GM10266 (cell line): ENCODE measurements around the gene UBA3.

Experiments
- DNase-seq: peaks from one replicate; pipeline ENCODE4 v3.0.0; 2012; ENCODE audit errors: extremely low spot score
- TF ChIP-seq, protein P1 (sequence below): IDR thresholded peaks from 2 replicates; pipeline ENCODE4 v1.5.1; 2012; ENCODE audit warnings: mild to moderate bottlenecking, low read depth; ENCODE audit not compliant: control insufficient read depth, insufficient read depth; ENCODE audit errors: missing control alignments

UBA3 gene

DNA sequence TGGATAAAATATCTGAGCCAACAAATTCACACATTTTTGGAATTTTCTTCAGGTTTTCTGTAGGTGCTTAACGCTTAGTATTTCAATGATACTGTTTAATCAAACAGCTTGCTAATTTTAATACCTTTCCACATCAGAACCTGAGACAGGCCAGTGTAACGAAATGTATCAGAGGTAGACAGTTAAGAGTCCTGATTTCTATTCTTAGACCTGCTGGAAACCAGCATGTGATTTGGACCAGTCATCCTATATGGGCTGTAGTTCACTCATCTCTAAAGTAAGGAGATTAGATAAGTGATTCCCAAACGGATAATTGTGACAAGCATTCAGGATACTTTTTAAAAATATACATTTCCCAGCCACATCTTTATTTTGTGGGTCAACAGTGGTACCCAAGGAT, 23.0 kb upstream of the UBA3 start:
- no peak for DNase-seq
- TF ChIP-seq, protein P1, sequence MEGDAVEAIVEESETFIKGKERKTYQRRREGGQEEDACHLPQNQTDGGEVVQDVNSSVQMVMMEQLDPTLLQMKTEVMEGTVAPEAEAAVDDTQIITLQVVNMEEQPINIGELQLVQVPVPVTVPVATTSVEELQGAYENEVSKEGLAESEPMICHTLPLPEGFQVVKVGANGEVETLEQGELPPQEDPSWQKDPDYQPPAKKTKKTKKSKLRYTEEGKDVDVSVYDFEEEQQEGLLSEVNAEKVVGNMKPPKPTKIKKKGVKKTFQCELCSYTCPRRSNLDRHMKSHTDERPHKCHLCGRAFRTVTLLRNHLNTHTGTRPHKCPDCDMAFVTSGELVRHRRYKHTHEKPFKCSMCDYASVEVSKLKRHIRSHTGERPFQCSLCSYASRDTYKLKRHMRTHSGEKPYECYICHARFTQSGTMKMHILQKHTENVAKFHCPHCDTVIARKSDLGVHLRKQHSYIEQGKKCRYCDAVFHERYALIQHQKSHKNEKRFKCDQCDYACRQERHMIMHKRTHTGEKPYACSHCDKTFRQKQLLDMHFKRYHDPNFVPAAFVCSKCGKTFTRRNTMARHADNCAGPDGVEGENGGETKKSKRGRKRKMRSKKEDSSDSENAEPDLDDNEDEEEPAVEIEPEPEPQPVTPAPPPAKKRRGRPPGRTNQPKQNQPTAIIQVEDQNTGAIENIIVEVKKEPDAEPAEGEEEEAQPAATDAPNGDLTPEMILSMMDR, result no peak

DNA sequence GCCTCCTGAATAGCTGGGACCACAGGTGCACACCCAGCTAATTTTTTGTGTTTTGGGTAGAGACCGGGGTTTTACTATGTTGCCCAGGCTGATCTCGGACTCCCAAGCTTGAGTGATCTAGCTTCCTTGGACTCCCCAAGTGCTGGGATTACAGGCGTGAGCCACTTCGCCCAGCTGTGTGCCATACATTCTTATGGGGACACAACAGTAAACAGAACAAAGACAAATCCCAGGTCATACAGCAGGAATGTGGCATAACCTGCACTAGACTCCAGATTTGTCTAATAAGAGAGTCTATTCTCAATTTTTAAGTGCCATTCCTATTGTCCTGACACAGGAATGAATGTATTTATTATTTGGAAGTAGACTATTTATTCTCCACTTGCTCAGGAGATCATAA, 22.2 kb upstream of the UBA3 start:
- DNase-seq, result no peak
- TF ChIP-seq, protein P1, result no peak

GRCh38 chr3:69099576-69099975, 19.4 kb upstream of the UBA3 start:
- no peak for DNase-seq
- TF ChIP-seq, protein P1, result no peak

DNA sequence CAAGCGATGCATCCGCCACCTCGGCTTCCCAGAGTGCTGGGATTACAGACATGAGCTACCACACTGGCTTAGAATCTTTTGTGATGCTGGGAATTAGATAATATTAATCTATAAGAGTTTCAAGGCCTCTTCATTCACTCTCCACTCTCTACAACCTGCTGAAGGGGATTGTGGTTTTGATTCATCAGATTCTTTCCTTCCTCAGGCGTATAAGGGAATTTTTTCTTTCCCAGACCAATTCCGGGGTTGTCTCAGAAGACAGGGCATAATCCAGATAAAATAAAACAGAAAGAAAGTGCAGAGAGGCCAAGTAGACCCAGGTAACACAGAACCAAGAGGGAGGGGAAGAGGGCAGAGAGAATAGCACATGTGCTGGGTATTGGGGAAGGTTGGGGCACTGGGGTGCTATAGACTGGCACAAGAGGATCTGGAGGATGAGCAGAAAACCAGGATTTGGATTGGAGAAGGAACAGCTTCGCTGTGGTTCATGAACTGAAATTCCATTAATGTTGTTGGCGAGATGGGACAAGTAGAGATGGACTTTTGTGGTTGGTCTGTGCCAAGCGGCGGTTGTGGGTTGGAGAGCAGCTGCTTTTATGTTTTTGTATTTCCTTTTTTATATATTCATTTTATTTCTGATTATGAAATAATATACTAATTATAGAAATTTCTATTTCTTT, 17.4 kb upstream of the UBA3 start:
- TF ChIP-seq, protein P1, result no peak
- DNase-seq, result no peak

DNA sequence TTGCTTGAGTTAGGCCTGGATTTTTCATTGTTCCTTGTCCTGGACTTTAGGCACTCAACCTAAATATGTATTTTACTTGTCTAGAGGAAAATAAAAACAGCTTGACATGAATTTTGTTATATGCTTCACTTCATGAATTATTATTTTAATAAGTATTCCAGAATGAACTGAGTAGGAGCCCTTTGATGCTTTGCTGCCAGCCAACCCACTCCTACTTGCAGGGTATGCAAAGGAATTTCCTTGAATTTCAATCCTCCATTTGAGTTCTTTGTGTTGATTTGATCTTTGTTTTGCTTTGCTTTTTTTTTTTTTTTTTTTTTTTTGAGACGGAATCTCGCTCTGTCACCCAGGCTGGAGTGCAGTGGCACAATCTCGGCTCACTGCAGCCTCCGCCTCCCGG, 16.1 kb upstream of the UBA3 start:
- TF ChIP-seq, protein P1, result no peak
- DNase-seq, result no peak

GRCh38 chr3:69095636-69096035, 15.5 kb upstream of the UBA3 start:
- TF ChIP-seq, protein P1, result no peak
- DNase-seq, result no peak

- TF ChIP-seq, protein P1, result no peak
- DNase-seq, result no peak
Measured at GRCh38 chr3:69094467-69095205, 14.5 kb upstream of the UBA3 start.
